HL-60/S4 treated with phorbol 12-myristate 13-acetate at 8.2 ng/mL for 4 days and 3 days (cell line): Measurements from ENCODE around the gene FAM170B.

Experiments used
- in situ Hi-C: fragments of 300-500 bp; cut with MboI; formaldehyde crosslinking; loops from 2 replicates; pipeline ENCODE4 v1.15.0; 2022; ENCODE audit warnings: low sequenced_read_pairs

The FAM170B gene

DNA sequence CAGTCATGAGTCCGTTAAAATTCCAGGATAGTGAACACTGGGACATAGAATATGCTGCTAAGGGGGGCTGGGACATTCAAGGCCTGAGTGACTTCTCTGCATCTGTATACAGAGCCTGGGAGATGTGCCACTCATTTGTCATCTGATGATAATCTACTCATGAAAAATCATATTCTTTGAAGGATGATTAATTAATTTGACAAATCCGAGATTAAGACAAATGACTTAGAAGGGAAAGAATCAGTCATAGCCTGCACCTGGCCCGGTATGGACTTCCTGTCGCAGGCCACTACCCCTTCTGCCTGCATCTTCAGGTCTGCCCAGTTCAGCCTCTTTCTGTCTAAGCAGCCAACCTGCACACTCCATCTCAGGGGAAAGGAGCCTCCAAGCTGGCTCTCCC is 18.8 kb upstream of the FAM170B start:
- in situ Hi-C loops: no loop called here

DNA sequence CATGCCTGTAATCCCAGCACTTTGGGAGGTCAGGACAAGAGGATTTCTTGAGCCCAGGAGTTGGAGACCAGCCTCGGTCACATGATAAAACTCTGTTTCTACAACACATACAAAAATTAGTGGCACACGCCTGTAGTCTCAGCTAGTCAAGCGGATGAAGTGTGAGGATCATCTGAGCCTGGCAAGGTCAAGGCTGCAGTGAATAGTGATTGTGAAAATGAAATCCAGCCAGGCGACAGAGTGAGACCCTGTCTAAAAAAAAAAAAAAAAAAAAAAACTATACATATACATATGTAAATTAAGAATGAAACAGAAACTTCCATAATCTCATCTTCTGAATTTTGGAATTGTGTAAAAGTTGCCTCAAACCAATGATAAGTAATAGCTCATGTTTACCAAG is 18.2 kb upstream of the FAM170B start:
- in situ Hi-C loops: no loop called here

DNA sequence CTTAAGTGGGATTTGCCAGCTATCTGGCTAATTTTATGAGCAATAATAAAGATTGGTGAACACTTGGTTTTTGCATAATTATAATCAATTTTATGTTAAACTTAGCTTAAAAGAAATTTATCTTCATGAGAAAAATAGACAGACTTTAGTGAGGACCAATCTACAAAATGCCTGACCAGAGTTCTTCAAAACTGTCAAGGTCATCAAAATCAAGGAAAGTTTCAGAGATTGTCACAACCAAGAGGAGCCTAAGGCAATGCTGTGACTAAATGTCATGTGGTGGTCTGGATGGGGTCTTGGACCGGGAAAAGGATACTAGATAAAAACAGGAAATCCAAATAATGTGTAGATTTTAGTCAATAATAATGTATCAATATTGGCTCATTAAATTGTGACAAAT is 17.7 kb upstream of the FAM170B start:
- in situ Hi-C loops: no loop called here

DNA sequence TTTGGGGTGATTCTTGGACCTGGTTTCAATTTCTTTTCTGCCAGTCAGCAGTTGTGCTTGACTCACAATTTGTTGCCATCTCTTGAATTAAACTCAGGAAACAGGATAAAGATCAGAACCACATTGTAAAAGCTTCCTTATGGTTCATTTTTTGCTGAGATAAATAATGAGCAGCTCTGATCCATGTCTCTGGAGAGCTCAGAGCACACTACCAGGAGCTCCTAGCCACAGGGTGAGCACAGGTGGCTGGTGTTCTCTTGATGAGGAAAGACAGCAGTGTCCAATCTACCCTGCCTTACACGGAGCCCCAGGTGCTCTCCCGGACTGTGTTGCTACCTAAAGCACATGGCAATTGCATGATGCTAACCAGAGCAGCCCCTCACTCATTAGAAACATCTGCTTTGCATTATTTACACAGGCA is 17.2 kb upstream of the FAM170B start:
- in situ Hi-C loops: no loop called here

DNA sequence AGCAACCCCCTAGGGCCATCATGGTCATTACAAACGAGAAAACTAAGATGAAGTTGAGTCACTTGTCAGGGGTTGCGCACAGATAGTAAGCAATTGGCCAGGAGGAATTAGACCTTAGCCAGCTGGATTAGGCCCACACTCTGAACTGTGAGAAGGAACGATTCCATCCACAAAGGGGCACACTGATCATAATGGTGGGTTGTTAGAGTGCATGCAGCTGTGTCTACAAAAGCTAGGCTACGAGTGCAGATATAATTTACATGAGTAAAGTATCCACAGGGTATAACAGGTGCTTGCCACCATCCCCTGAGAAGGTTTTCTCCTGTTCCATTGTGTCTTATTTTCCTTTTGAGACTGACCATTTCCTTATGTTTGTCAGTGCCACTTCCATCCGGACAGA is 16.6 kb upstream of the FAM170B start:
- in situ Hi-C loops: no loop called here

DNA sequence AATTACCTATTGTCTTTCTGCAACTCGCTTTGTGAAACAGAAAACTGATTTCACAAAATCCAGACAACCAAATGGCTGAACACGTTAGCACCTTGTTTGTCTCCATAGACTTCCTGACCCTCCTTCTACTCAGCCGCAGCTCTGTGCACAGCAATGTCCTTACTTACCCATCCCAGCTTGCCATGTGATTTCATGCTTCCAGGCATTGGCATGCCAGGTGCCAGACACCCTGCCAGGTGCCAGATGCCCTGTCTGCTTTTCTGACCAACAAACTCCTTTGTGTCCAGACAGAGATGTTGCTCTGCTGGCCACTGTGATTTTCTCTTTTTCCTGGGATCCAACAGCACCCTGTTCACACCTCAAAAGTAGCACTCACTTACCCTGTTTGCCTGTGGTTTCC is 16.1 kb upstream of the FAM170B start:
- in situ Hi-C loops: no loop called here

DNA sequence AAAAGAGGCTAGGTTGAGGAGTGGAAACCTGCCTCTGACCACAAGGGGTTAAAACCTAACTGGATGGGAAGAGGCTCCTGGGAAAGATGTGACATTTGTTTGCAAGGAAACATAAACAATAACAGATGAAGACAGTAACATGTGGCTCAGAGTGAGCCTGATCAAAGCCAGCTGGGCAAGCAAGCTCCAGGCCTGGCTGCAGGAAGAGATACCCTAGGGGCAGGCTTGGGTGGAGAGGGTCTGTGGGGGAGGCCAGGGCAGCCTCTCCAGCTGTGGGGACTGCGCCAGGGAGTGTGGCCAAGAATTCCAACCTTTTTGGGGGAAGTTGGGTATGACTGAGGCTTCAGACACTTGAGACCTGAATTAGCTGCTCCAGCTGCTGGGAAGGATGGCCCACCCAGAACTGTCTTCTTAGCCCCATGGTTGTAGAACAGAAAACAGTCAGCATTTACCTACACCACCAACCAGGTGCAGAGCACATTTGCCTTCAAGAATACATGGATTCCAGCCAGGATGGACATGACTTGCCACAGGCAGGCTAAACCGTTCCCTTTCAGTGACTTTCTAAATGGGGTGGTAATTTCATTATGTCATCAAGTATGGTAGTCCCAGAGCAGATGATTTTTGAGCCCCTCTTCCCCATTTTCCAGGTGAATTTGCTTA is 10.4 kb upstream of the FAM170B start:
- in situ Hi-C loops: no loop called here

DNA sequence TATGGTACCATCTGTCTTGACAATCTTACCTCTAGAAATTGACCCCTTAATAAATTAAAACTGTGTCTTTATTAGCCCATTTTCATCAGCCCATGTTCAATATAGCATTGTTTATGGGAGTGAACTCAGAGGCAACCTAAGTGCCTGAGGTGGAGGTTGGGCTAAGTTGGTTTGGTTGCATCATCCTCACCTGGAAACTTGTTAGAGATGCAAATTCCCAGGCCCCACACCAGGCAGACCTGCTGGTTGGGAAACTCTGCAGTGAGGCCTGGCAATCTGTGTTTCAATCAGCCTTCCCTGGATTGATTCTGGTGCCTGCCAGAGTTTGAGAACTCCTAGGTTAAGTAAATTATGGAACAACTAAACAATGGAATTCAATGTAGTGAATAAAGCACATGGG is 9.4 kb upstream of the FAM170B start:
- in situ Hi-C loops: no loop called here

DNA sequence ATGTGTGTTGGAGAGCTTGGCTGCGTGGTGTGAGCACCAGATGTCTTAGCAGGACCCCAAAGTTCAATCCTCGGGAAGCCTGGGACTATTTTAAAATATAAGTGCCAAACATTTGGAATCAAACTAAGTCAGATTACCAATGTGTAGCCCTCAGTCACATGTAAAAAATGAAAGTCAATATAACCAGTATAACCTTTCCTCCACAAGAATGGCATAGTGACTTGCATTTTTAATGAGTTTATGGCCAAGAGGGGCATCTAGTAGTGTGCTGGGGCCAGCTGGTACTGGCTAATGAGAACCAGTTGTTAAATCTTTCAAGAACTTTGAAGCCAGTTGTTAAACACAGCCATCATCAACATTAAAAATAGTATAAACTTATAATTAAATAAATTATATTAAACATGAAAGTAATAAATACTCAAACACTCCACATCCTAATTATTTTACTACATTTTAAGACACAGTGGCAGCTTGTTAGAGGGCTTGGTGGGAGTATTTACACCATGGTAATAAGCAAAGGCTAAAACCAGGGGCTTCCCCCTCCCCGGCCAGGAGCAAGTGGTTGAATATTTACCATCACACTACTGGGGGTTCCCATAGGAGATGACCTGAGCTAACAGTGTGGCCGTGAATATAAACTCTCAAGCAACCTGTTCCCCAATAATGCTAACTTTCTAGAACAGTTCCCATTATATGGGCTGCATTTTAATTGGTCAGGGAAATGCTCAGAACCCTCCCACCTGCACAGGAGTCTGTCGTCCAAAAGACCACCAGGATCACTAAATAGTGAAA is 7.9 kb upstream of the FAM170B start:
- in situ Hi-C loops: no loop called here

DNA sequence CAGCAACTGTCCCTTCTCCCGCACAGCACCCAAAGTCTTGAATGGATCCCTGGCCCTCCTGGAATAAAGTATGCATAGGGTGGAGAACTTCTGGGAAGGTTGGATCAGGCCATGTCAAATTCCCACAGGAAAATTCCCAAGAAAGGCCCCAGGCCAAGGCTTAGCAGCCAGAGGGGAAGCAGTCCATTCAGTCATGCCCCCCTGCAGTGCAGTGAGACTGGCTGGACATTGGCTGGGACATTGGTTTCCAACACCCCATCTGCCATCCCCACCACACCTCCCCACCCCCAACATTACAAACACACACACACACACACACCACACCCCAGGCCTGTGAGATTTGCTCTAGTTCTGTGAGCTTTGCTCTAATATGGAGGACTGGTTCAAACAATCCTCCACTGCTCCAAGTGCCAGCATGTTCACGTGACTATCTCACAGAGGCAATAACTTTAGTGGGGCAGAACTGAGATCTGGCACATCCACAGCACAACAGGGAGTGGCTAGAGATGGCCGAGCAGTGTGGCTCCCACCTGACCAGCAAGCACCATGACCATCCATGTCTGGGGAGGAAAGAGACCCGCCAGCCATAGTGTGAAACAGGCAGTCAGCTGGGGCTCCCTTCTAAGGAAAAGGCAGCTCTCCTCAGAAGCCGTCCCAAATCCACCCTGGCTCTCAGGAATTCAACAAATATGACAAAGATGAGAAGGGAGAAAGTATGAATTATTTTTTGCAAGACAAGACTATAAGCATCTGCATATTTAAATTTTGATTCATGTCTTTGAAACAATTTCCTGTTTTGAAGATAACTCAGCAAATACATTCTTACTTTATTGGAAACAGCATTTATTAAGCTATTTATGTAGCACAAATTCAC is 6.7 kb upstream of the FAM170B start:
- in situ Hi-C loops: no loop called here

DNA sequence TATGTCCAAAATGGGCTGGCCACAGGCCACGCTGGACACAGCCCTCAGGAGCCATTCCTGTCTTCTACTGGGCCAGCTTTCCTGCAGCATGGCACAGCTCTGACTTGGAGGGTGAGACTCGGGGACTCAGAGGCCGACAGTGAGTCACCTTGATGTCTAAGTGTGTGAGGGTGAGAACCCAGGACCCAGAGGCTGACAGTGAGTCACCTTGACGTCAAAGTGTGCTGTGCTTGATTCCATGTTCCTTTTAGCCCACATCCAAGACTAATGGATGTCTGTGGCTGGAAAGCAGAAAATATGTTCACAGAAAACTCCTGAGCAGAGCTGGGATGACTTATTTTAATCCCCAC is 6.0 kb upstream of the FAM170B start:
- in situ Hi-C loops: no loop called here

DNA sequence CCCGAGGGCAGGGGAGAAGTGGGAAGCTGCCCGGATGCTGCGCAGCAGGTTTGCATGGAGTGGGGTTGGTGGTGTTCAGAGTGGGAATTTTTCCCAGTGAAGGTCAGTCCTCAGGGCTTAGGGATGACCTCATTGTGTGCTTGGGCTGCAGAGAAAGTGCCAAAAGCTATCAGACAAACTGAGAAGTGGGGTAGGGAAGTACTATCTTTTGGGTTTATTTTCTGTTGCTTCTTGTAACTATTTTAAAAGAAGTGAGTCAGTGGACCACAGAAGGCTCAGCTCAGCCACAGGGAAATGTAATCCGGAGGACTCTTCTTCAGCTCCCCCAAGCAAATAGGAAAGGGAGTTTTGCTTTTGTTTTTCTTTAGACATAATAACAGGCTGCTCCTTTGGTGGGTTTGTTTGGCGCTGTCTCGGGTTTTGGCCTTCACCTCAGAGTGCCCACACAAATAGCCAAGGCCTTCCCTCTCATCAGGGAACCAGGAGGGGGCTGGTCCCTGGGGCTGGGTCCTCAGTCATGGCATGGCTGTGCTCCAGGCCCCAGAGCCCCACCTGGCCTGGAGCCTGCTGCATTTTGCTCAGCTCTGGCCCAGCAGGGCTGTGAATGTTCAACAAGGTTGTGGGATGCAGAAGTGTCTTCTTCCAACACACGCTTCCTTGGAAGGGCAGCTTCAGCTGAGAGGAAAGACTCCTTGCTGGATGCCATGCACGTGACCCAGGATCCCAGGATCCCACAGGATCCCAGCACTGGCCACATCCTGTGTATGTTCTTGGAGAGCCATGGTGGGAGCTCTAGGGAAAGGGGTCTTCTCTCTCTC is 5.4 kb upstream of the FAM170B start:
- in situ Hi-C loops: no loop called here

DNA sequence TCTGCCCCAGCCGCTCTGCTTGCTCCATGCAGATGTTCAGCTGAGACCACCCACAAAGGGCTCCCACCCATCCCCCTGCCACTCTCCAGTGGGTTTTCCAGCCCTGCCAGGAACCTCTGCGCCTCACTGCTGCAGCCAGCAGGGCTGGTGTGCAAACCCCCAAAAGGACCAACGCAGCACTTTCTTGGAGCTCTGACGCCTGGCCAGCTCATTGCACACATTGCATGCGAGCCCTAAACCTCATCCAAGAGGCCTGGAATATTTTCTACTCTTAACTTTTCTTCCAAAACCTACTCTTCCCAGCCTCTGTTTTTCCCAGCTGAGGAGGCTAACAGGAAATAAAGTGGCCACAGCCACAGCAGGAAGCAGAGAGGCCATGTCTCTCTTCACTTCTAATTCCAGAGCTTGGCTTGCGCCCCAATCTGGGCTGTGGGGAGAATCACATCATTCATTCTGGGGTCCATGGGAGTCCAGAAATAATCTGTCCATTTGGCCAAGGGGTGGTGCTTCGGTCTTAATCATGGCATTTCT is 4.6 kb upstream of the FAM170B start:
- in situ Hi-C loops: no loop called here

DNA sequence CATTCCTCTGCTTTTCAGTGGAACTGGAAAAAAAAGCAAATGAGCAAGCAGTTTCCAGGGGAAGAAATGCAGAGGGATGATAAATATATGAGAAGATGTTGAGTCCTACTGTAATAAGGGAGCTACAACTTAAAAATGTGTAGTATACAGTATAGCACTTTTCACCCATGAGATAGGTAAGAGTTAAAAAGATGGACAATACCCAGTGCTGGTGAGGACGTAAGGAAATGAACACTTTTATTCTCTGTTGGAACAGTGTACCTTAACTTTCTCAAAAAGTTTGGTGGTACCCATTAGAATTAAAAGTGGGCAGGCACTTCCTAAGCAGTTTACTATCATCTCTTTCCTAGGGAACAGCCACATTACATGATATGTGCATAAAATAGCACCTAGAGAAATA is 2.7 kb upstream of the FAM170B start:
- in situ Hi-C loops: no loop called here

DNA sequence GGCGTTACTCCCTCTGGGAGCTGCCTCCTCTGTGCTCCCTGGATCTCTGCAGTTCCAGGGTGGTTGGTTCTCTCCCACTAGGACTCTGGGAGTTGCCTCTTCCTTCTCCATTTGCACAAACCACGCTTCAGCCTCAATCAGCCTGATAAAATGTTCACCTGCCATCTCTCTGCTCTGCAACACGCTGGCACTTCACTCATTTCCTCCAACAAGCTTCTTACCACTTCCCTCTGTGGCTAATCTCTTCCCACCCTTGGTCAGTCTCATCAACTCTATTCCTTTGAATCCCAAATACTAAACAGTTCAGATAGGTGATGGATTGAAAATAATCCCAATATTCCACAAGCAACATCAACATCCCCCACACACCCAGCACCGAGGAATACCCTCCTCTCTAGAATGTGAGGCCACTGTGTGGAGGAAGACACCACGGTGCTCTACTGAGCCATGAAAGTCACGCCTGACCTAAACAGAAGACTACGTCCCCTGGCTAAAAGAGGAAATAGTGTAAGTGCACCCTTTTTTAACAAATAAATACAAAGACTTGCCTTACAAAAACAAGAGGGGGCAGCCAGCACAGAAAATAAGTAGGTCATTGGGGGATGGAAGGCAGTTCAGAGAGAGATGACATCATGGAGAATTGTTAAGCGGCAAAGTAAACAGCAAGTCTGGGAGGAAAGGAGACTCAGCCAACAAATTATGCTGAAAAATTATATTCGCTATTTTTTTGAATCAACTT is 1.9 kb upstream of the FAM170B start:
- in situ Hi-C loops: no loop called here

DNA sequence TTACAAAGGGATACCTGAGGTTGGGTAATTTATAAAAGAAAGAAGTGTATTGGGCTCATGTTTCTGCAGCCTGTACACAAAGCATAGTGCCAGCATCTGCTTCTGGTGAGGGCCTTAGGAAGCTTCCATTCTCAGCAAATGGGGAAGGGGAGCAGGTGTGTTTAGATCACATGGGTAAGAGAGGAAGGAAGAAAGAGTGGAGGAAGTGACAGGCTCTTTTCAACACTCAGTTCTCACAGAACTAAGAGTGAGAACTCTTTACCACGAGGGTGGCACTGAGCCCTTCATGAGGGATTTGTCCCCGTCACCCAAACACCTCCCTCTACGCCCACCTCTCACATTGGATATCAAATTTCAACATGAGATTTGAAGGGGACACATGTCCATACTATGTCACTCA is 506 bp upstream of the FAM170B start:
- in situ Hi-C loops: no loop called here

DNA sequence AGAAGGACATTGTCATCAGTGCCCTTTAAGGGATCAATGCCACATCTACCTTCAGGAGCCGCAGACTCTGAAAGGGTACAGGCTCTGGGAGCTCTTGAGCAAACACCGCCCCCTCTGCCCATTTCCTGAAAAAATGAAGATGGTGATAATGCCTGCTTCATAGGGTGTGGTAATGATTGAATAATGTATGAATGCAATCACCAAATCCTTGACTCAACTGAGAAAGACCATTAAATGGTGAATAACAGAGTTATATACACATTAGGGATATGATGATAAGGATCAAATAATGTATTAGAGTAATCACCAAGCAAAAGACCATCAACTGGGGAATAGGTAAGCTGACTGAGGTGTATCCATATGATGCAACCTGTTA is 1.5 kb downstream of the FAM170B start:
- in situ Hi-C loops: no loop called here

DNA sequence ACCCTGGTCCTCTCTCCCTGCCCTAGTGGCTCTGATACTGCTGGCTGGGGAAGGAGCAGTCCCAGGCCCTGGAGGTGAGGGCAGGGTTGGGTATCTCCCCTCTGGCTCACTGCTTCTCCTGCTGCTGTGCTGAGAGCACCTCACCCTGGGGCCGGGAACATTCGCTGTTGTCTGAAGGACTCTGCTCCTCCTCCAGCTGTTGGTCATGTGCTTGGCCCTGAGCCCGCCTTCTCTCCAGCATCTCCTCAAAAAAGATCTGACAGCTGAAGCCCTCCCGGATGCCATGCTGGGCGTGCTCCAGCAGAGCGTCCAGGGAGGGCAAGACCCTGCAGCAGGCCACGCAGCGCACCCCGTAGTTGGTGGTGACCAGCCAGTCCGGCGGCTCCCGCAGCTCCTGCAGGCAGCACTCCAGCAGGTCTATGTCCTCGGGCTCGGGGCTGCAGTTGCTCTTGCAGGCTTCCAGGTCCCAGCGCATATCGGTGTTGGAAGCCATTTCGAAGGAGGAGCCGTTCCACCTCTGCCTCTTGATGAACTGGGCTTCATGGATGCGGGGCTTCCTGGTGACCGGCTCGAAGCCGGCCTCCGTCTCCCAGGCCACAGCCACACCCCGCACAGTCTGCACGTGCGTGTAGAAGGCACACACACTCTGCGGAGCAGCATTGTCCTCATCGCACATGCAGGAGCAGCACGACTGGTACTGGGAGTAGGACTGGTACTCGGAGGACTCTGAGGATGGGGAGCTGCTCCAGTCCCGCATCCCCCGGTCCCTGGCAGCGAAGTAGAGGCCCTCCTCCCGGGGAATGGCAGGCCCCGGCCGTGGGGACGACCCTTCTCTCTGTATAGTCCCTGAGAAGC is 2.1 kb downstream of the FAM170B start:
- in situ Hi-C loops: no loop called here

DNA sequence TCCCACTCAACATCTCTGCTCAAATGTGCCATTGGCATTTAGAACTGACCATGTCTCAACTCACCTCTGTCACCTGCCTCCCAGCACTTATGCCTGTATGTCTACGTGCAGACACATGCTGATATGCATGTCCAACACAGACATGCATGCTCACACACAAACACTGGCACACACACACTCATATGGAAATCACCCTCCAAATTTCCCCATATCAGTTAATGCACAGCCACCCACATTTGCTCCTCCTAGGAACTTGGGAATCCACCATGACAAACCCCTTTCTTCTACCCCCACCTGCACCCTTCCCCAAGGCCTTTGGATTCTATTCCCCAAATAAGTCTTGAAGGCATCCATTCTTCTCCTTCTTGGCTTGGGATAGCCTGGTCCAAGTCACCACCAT is 4.4 kb downstream of the FAM170B start:
- in situ Hi-C loops: no loop called here
